EL (cell line): Measurements from ENCODE around the gene SH3YL1.

ENCODE experiments used
- DNase-seq: peaks from one replicate; pipeline ENCODE4 v3.0.0-alpha.2; 2016

The SH3YL1 gene

GRCh38 chr2:263774-264492 is at the start of gene SH3YL1:
TSS of gene SH3YL1 (minus strand) at chr2:264032. CDS start at chr2:263984, 48 bp downstream.
- DNase-seq = no peak

- DNase-seq = no peak
Observed at GRCh38 chr2:310994-311393, 47.2 kb upstream of the SH3YL1 start.

- no peak for DNase-seq
Observed at GRCh38 chr2:309954-310510, 46.2 kb upstream of the SH3YL1 start.

- DNase-seq = no peak
Observed at GRCh38 chr2:309148-309953, 45.5 kb upstream of the SH3YL1 start.

GRCh38 chr2:305366-305765 is 41.5 kb upstream of the SH3YL1 start:
- DNase-seq = no peak

GRCh38 chr2:296354-296753 is 32.5 kb upstream of the SH3YL1 start:
- no peak for DNase-seq

GRCh38 chr2:295090-295489 is 31.3 kb upstream of the SH3YL1 start:
- DNase-seq = no peak

- peak; percentile 68 for DNase-seq
Observed at GRCh38 chr2:290090-290722, 26.4 kb upstream of the SH3YL1 start.

GRCh38 chr2:289362-290089 is 25.7 kb upstream of the SH3YL1 start:
- DNase-seq = peak; percentile 9

- no peak for DNase-seq
Observed at GRCh38 chr2:288758-289361, 25.0 kb upstream of the SH3YL1 start.

GRCh38 chr2:287911-288757 is 24.3 kb upstream of the SH3YL1 start, which contains the start of gene ALKAL2:
TSS of gene ALKAL2 (minus strand) at chr2:288091. CDS start at chr2:287835, 256 bp downstream.
- DNase-seq = no peak

GRCh38 chr2:287471-287885 is 23.6 kb upstream of the SH3YL1 start:
- no peak for DNase-seq

- DNase-seq = no peak
Observed at GRCh38 chr2:286774-287392, 23.1 kb upstream of the SH3YL1 start.

- no peak for DNase-seq
Observed at GRCh38 chr2:286035-286434, 22.2 kb upstream of the SH3YL1 start.

GRCh38 chr2:285531-285930 is 21.7 kb upstream of the SH3YL1 start:
- DNase-seq = peak; percentile 72

- no peak for DNase-seq
Observed at GRCh38 chr2:284896-285492, 21.2 kb upstream of the SH3YL1 start.

GRCh38 chr2:283996-284794 is 20.4 kb upstream of the SH3YL1 start:
- peak; percentile 32 for DNase-seq

GRCh38 chr2:282371-283263 is 18.8 kb upstream of the SH3YL1 start:
- no peak for DNase-seq
